ENCODE results near the gene RETREG3. TPM values are rescaled to one million over a fixed set of nuclear protein-coding genes. Genes with fewer than 3 reads are reported as not detected.
"Not testable (repeated sequence)": the region's sequence is repeated elsewhere in the genome, so short reads cannot be mapped to it uniquely, and the experiment has no call there.

RETREG3 gene
- total RNA-seq, 1 donor from 2014 or later, result 62.4 TPM

- DNase-seq (ENCODE audit: low spot score), result no peak
Measured at GRCh38 chr17:42613699-42614295, 4.6 kb upstream of the RETREG3 start.

- DNase-seq (ENCODE audit: low spot score), result no peak
Measured at GRCh38 chr17:42612013-42612412, 2.8 kb upstream of the RETREG3 start.

- DNase-seq (ENCODE audit: low spot score), result not testable (repeated sequence)
Measured at GRCh38 chr17:42609814-42610801, 934 bp upstream of the RETREG3 start.

GRCh38 chr17:42608305-42609181 is 631 bp downstream of the RETREG3 start:
- DNase-seq (ENCODE audit: low spot score), result no peak

GRCh38 chr17:42607769-42608168 is 1.4 kb downstream of the RETREG3 start:
- no peak for DNase-seq (ENCODE audit: low spot score)

GRCh38 chr17:42603318-42603717 is 5.9 kb downstream of the RETREG3 start:
- DNase-seq (ENCODE audit: low spot score), result no peak

- no peak for DNase-seq (ENCODE audit: low spot score)
Measured at GRCh38 chr17:42598905-42599304, 10.3 kb downstream of the RETREG3 start.

GRCh38 chr17:42596386-42596785 is 12.8 kb downstream of the RETREG3 start:
- DNase-seq (ENCODE audit: low spot score), result no peak

GRCh38 chr17:42591411-42591810 is 17.8 kb downstream of the RETREG3 start:
- no peak for DNase-seq (ENCODE audit: low spot score)

- DNase-seq (ENCODE audit: low spot score), result no peak
Measured at GRCh38 chr17:42590886-42591285, 18.3 kb downstream of the RETREG3 start.

GRCh38 chr17:42586514-42587230 is 22.5 kb downstream of the RETREG3 start:
- DNase-seq (ENCODE audit: low spot score), result no peak

GRCh38 chr17:42585353-42585752 is 23.8 kb downstream of the RETREG3 start:
- DNase-seq (ENCODE audit: low spot score), result no peak

GRCh38 chr17:42584880-42585279 is 24.3 kb downstream of the RETREG3 start:
- no peak for DNase-seq (ENCODE audit: low spot score)

GRCh38 chr17:42581744-42582270 is 27.4 kb downstream of the RETREG3 start:
- DNase-seq (ENCODE audit: low spot score), result no peak

GRCh38 chr17:42579794-42580551 is 29.2 kb downstream of the RETREG3 start:
- no peak for DNase-seq (ENCODE audit: low spot score)

- peak; percentile 76 for DNase-seq (ENCODE audit: low spot score)
Measured at GRCh38 chr17:42578282-42578869, 30.8 kb downstream of the RETREG3 start.

GRCh38 chr17:42577532-42578281 is 31.5 kb downstream of the RETREG3 start, which contains the start of gene PSMC3IP:
Gene PSMC3IP, minus strand, starts transcription at chr17:42577729. Its CDS starts 43 bp downstream, at chr17:42577686.
- peak; percentile 97 for DNase-seq (ENCODE audit: low spot score)

GRCh38 chr17:42577140-42577531 is 32.0 kb downstream of the RETREG3 start:
- DNase-seq (ENCODE audit: low spot score), result no peak

- no peak for DNase-seq (ENCODE audit: low spot score)
Measured at GRCh38 chr17:42574463-42574862, 34.7 kb downstream of the RETREG3 start.

All from umbilical cord (tissue), 2 donors.